ENCODE data around the gene TNN.
A peak's percentile ranks its signal among the peaks of the same experiment; 100 is the strongest.

TNN gene

GRCh38 chr1:175126347-175126746 is 58.7 kb downstream of the TNN start:
- TF ChIP-seq CTCF (IDR thresholded peaks at IDR 0.05; ENCODE audit: insufficient read depth, low read depth, low read length, missing control alignments), result no peak
- no peak for DNase-seq (ENCODE audit: low read depth)
- H3K4me3 ChIP-seq (ENCODE audit: low read depth, low read length), result no peak overlapping the region

- no peak for DNase-seq (ENCODE audit: low read depth)
- no peak for TF ChIP-seq CTCF (IDR thresholded peaks at IDR 0.05; ENCODE audit: insufficient read depth, low read depth, low read length, missing control alignments)
- H3K4me3 ChIP-seq (ENCODE audit: low read depth, low read length), result no peak overlapping the region
Observed at GRCh38 chr1:175127565-175127964, 59.9 kb downstream of the TNN start.

GRCh38 chr1:175128523-175128922 is 60.9 kb downstream of the TNN start:
- TF ChIP-seq CTCF (IDR thresholded peaks at IDR 0.05; ENCODE audit: insufficient read depth, low read depth, low read length, missing control alignments), result no peak
- no peak overlapping the region for H3K4me3 ChIP-seq (ENCODE audit: low read depth, low read length)
- no peak for DNase-seq (ENCODE audit: low read depth)

- no peak overlapping the region for H3K4me3 ChIP-seq (ENCODE audit: low read depth, low read length)
- no peak for TF ChIP-seq CTCF (IDR thresholded peaks at IDR 0.05; ENCODE audit: insufficient read depth, low read depth, low read length, missing control alignments)
- DNase-seq (ENCODE audit: low read depth), result no peak
Observed at GRCh38 chr1:175129182-175129581, 61.5 kb downstream of the TNN start.

- no peak for DNase-seq (ENCODE audit: low read depth)
- H3K4me3 ChIP-seq (ENCODE audit: low read depth, low read length), result no peak overlapping the region
- no peak for TF ChIP-seq CTCF (IDR thresholded peaks at IDR 0.05; ENCODE audit: insufficient read depth, low read depth, low read length, missing control alignments)
Observed at GRCh38 chr1:175129644-175129996, 62.0 kb downstream of the TNN start.

- TF ChIP-seq CTCF (IDR thresholded peaks at IDR 0.05; ENCODE audit: insufficient read depth, low read depth, low read length, missing control alignments), result no peak
- H3K4me3 ChIP-seq (ENCODE audit: low read depth, low read length), result no peak overlapping the region
- peak; percentile 50 for DNase-seq (ENCODE audit: low read depth)
Observed at GRCh38 chr1:175129997-175130648, 62.5 kb downstream of the TNN start.

GRCh38 chr1:175130649-175131045 is 63.0 kb downstream of the TNN start:
- DNase-seq (ENCODE audit: low read depth), result peak; percentile 78

More at GRCh38 chr1:175130649-175131045, 63.0 kb downstream of the TNN start:
- no peak for TF ChIP-seq CTCF (IDR thresholded peaks at IDR 0.05; ENCODE audit: insufficient read depth, low read depth, low read length, missing control alignments)
- H3K4me3 ChIP-seq (ENCODE audit: low read depth, low read length), result no peak overlapping the region

Data from GM12865 (cell line).